Pancreas (tissue), 10 donors: ENCODE data around the gene CRYAB. TPM values are rescaled to one million over a fixed set of nuclear protein-coding genes. Genes with fewer than 3 reads are reported as not detected.
A peak's percentile ranks its signal among the peaks of the same experiment; 100 is the strongest.

ENCODE experiments used
- ATAC-seq, 4 donors: fragments of 200-7000 bp; cut with Tn5 transposase; one replicate each; pipeline versions ENCODE4 v1.8.0 to v1.9.1; 2020; ENCODE audit warnings: mild to moderate bottlenecking in 4 of 4, moderate library complexity in 4 of 4
- DNase-seq, 6 donors: peaks; one replicate each; pipeline ENCODE4 v3.0.0-alpha.2; 2020
- FAIRE-seq: peaks from 2 replicates; lab custom pipeline; 2012; peaks lifted over from hg19 to GRCh38; lab: Jason Lieb, UNC
- H3K27ac ChIP-seq, 4 donors: fragments of 200-600 bp; sonication (generic); 1 replicate in 3 of 4; 2 replicates in 1 of 4; pipeline versions ENCODE4 v1.5.0 to v1.8.0; 2020
- H3K27me3 ChIP-seq, 4 donors: fragments of 200-600 bp; one replicate each; pipeline ENCODE4 v1.8.0; 2021
- H3K36me3 ChIP-seq, 3 donors: fragments of 200-600 bp; sonication (generic) in 1 of 3; one replicate each; pipeline versions ENCODE4 v1.5.0 to v1.8.0; 2020 to 2021
- H3K4me1 ChIP-seq, 3 donors: fragments of 200-600 bp; one replicate each; pipeline ENCODE4 v1.8.0; 2021
- H3K4me3 ChIP-seq, 4 donors: fragments of 200-600 bp; sonication (generic) in 2 of 4; one replicate each; pipeline versions ENCODE4 v1.5.0 to v1.8.0; 2020 to 2021
- H3K9me3 ChIP-seq, 4 donors: fragments of 200-600 bp; one replicate each; pipeline ENCODE4 v1.8.0; 2021
- CTCF ChIP-seq, 4 donors: fragments of 200-600 bp; sonication (generic) in 3 of 4; IDR thresholded peaks; one replicate each; pipeline versions ENCODE4 v1.5.0 to v1.8.0; 2021; ENCODE audit warnings: antibody characterized with exemption in 4 of 4
- WGBS, 2 donors: extraction: QIAGEN DNeasy Blood & Tissue Kit; methylation state at CpG; one replicate each; pipeline ENCODE4 v1.1.7; 2013; 5-methylcytosine and 5-hydroxymethylcytosine counted together
- intact Hi-C, 3 donors: fragments of 100-400 bp; cut with DNase I; formaldehyde crosslinking; loops; one replicate each; pipeline versions ENCODE4 v1.11.1 to v1.14.2; 2022
- polyA plus RNA-seq, 2 donors: library from polyadenylated mRNA; stranded (reverse); fragments of 200-250 nt; gene quantifications; one replicate each; pipeline ENCODE4 v1.2.3, GENCODE V29; 2013
- total RNA-seq, 6 donors: library from RNA; stranded (reverse); fragmentation: NEBNext Ultra II Directional in 4 of 6; extraction: Animal tissue kit (Norgen Biotek cat#: 25700) in 4 of 6; gene quantifications; one replicate each; pipeline versions ENCODE4 v1.2.1 to v1.2.4, GENCODE V29; 2021 to 2023
- donor health status: healthy with polysubstance abuse.
- donor health status: DM: no; HTN: no; CAD: no; lungs with moderate emphysema.
- donor health status: DM: no; HTN: no; CAD: no.
- donor health status: control.
- donor health status: control.
- donor health status: Bipolar disorder and iron deficiency.
- donor health status: DM: yes; HTN: yes; CAD: no.
- donor health status: DM: no; HTN: no; CAD: no.
- donor health status: DM: no; HTN: no; CAD: no.
- donor health status: DM: yes; HTN: yes; CAD: no.

The CRYAB gene
- total and polyA plus RNA-seq, 8 donors = 7.2 to 81.8 (median 27.0) TPM

- Histone ChIP-seq H3K4me3 (no peak overlapping the region), H3K27ac (no peak overlapping the region), H3K4me1 (peaks cover 7 to 16% (median 9%) of the 10 kb centered on the region in 3 donors), H3K27me3 (no peaks in the 10 kb centered on the region), H3K36me3 (no peaks in the 10 kb centered on the region), H3K9me3 (no peaks in the 10 kb centered on the region)
- WGBS, 2 donors = 33 to 36% methylated on average over 4 of the region's 4 CpGs
- DNase-seq (no peak), ATAC-seq (no peak), FAIRE-seq (no peak)
- no peak for TF ChIP-seq CTCF (IDR thresholded peaks at IDR 0.05)
- intact Hi-C loops = loop anchor here in 1 of 3 donors (10.0 kb wide), 1 partner anchor 54 kb away; no protein-coding TSS in a partner anchor
Observed at GRCh38 chr11:111930472-111930871, 18.9 kb upstream of the CRYAB start.

- TF ChIP-seq CTCF (IDR thresholded peaks at IDR 0.05) = no peak
- ATAC-seq = peak; percentile 91 to 95 (median 92)
- peak; percentile 97 to 98 (median 98) for DNase-seq
- no peaks in the 10 kb centered on the region for H3K9me3 ChIP-seq
- peaks cover 24 to 39% (median 37%) of the 10 kb centered on the region in 3 donors for H3K4me1 ChIP-seq
- no peaks in the 10 kb centered on the region for H3K36me3 ChIP-seq
- intact Hi-C loops = loop anchor here in 1 of 3 donors (5.0 kb wide), 1 partner anchor 56 kb away; no protein-coding TSS in a partner anchor
- 0 to 1% methylated on average over 44 to 47 of the region's 47 CpGs for WGBS, 2 donors
- FAIRE-seq = no peak
- H3K4me3 ChIP-seq = peak overlapping the region in 2 of 4 donors; percentile 15 to 32
- H3K27ac ChIP-seq = peak overlapping the region; percentile 61 to 91 (median 82)
- no peaks in the 10 kb centered on the region for H3K27me3 ChIP-seq
Observed at GRCh38 chr11:111926505-111927391, 15.2 kb upstream of the CRYAB start.

GRCh38 chr11:111925953-111926352, 14.4 kb upstream of the CRYAB start:
- DNase-seq (peak in 2 of 6 donors; percentile 33 to 47), FAIRE-seq (no peak), ATAC-seq (no peak)
- Histone ChIP-seq H3K9me3 (no peaks in the 10 kb centered on the region), H3K27me3 (no peaks in the 10 kb centered on the region), H3K36me3 (no peaks in the 10 kb centered on the region), H3K27ac (peak overlapping the region; percentile 61 to 91 (median 82)), H3K4me1 (peaks cover 24 to 39% (median 37%) of the 10 kb centered on the region in 3 donors), H3K4me3 (peak overlapping the region in 1 of 4 donors; percentile 25)
- TF ChIP-seq CTCF (IDR thresholded peaks at IDR 0.05) = no peak
- 90 to 91% methylated on average over 16 of the region's 16 CpGs for WGBS, 2 donors
- intact Hi-C loops = loop anchor here in 1 of 3 donors (5.0 kb wide), 1 partner anchor 56 kb away; no protein-coding TSS in a partner anchor

GRCh38 chr11:111923951-111924350, 12.4 kb upstream of the CRYAB start:
- H3K27ac ChIP-seq = peak overlapping the region; percentile 25 to 66 (median 41)
- intact Hi-C loops = loop anchor here in 1 of 3 donors (5.0 kb wide), 1 partner anchor 42 kb away; no protein-coding TSS in a partner anchor
- no peak for TF ChIP-seq CTCF (IDR thresholded peaks at IDR 0.05)
- peaks cover 24 to 45% (median 37%) of the 10 kb centered on the region in 3 donors for H3K4me1 ChIP-seq
- no peaks in the 10 kb centered on the region for H3K27me3 ChIP-seq
- no peaks in the 10 kb centered on the region for H3K36me3 ChIP-seq
- no peaks in the 10 kb centered on the region for H3K9me3 ChIP-seq
- no peak overlapping the region for H3K4me3 ChIP-seq
- DNase-seq = no peak
- no peak for ATAC-seq
- no peak for FAIRE-seq
